ENCODE results near the gene CAVIN3.
"Not testable (repeated sequence)": the region's sequence is repeated elsewhere in the genome, so short reads cannot be mapped to it uniquely, and the experiment has no call there.

The CAVIN3 gene

DNA sequence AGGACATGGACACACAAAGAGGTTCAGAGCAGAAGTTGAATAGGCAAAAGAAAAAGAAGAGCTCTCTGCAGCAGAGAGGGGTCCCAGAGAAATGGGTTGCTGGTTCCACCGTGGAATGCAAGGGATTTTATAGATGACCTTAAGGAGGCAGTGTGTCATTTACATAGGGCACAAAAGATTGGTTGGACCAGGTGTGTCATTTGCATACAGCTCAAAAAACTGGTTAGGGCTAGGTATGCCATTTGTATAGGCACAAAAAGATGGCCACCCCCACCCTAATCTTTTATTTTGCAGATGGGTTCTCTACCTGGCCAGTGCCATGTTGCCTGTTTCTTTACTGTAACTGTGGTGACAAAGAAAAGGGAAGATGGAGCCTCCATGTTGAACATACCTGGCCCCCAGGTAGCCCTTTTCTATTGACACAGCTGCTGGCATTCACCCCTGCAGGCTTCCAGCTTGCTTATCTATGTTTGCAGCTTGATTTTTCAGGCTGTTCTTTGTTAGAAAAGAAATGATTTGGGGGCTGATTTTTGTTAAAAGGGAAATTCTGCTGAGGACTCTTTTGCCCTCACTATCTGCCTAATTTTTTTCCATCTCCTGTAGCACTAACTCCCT is 3.1 kb upstream of the CAVIN3 start:
- no peak for DNase-seq

DNA sequence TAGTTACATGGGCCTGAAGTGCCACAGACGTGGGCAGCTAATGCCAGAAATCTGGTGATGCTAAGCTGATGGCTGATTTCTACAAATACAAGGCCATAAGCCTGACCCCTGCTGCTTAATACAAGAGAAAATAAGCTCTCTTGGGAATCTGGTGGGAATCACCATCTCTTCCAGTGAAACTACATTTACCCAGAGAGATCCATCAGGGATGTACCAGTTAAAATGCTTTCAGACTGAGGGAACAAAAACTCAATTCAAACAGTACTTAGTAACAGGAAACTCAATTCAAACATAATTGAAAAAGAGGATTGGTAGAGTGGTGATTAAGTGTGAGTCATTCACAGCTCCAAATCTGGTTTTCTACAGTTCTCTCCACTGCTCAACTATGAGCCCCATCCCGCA is 1.7 kb upstream of the CAVIN3 start:
- DNase-seq: no peak

DNA sequence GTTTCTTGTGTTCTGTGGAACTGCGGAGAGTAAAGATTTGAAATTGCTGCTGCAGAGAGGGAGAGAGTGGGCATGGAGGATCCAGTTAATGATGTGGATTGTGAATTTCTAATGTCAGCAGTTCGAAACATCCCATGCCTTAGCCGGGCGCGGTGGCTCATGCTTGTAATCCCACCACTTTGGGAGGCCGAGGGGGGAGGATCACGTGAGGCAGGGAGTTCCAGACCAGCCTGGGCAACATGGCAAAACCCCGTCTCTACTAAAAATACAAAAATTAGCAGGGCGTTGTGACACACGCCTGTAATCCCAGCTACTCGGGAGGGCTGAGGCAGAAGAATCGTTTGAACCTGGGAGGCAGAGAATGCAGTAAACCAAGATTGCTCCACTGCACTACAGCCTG is 1.1 kb upstream of the CAVIN3 start:
- no peak for DNase-seq

DNA sequence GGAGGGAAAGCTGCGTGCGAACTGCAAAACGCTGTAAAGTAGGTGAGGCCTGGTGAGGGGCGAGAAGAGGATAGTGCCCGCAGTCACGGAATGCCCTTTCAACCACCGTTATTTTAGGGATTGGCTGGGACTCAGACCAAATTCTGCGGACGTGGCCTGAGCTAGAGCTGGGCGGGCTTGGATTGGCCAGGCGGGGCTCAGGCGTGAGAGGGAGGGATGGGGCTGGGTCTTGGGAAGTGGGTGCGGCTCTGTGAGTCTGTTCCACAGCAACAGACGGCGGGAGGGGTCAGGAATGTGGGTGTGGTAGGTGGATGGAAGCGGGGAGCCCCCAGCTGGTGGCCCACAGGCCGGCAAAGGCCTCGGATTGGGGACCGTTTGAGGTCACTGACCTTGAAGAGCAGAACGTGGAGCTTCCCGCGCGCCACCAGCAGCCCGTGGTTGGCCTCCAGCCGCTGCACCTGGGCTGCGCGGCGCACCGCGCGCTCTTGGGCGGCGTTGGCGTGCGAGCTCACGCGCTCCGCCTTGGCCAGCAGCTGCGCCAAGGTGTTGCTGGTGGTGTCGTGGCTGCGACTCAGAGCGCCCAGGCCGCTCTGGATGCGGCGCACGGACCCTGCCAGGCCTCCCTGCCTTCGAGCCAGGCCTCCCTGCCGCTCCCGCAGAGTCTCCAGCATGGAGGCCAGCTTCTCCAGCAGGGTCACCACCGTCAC is 444 bp downstream of the CAVIN3 start:
- no peak for DNase-seq

- DNase-seq: no peak
These were observed 1.1 kb downstream of the CAVIN3 start for GRCh38 chr11:6319001-6319703.

DNA sequence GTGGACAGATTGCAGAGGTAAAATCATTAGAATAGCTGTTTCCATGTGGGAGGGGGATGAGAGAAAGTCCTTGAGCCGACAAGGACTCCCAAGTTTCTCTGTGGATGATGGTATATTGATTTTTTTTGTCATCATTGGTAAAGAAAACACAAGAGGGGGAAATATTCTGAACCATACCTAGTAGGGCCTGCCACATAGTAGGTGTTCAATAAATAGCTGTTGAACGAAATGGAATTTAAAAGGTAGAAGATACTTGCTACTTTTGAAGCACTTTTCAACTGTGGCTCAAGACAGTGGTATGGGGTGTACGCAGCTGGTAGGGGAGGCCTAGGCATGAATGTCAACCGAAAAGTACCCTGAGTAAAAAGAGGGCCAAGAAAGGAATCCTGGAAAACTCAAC is 2.1 kb downstream of the CAVIN3 start:
- no peak for DNase-seq

GRCh38 chr11:6315811-6316425 is 4.4 kb downstream of the CAVIN3 start:
- no peak for DNase-seq

GRCh38 chr11:6312106-6312505 is 8.2 kb downstream of the CAVIN3 start:
- DNase-seq: no peak

GRCh38 chr11:6307876-6308275 is 12.4 kb downstream of the CAVIN3 start:
- DNase-seq: no peak

DNA sequence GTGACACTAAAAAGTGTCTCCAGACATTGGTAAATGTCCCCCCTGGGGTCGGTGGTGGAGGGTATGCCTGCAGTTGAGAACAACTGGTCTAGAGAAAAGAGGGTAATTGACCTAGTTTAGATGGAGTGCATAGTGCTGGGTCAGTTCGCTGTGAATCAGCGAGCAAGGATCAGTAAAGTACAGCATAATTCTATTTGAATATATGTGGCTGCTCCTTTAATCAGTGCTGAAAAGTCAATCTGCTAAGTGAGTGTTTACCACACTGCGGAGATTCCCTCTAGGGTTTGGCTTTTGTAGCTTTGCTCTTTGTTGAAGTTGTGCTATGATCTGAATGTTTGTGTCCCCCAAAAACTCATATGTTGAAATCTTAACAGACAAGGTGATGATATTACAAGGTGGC is 15.0 kb downstream of the CAVIN3 start:
- no peak for DNase-seq

- no peak for DNase-seq
These were observed 16.6 kb downstream of the CAVIN3 start for GRCh38 chr11:6303661-6304060.

- no peak for DNase-seq
These were observed 19.2 kb downstream of the CAVIN3 start for GRCh38 chr11:6301096-6301495.

- no peak for DNase-seq
These were observed 20.0 kb downstream of the CAVIN3 start for GRCh38 chr11:6300325-6300724.

- no peak for DNase-seq
These were observed 21.7 kb downstream of the CAVIN3 start for GRCh38 chr11:6298605-6299004.

DNA sequence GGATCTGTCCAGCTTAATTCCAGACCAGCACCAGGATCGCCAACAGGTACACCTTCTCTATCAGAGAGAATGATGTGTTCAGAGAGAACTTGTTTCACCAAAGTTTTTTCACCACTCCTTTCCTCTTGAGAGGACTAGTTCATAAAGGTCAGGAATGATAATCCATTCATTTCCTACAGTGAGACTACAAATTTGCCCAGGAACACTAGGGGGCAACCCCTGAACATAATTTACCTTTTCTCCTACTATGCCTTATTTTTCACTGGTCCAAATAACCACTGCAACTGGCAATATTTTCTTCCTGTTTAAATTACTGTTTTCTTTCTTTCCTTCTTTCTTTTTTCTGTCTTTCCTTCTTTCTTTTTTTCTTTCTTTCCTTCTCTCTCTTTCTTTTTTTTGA is 22.5 kb downstream of the CAVIN3 start:
- DNase-seq: no peak

DNA sequence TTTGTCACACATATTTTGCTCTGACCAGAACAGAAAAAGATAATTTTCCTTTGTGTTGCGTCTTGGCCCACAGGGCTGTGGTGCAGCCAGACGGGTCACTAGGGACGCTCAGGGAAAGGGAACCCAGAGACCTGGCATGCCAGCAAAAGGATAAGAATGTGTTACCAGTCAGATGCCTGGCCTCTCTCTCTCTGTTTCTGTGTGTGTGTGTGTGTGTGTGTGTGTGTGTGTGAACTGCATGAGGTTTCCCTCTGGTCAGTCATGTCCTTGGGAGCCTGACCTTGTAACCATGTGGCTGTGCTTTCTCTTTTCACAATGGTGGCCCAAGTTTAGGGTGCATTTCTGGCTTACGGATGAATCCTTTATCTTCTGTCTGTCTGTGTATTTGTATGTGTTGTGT is 35.3 kb downstream of the CAVIN3 start:
- no peak for DNase-seq

DNA sequence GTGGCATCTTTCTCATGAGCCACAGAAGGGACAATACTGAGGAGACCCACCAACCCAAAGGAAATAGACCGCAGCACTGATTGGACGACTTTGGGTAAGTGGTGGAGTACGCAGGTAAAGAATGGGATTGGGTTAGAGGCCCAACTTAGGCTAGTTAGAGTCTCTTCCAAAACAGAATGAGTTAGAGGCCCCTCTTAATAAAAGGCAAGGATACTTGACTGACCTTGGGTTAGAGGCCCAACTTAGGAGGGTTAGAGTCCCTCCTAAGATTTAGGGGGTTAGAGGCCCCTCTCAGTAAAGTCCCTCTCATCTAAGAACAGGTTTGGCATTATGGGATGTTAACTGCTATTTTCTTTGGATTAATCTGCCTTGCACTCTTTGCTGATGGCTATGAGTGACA is 36.1 kb downstream of the CAVIN3 start:
- DNase-seq: no peak

GRCh38 chr11:6283453-6284023 is 36.8 kb downstream of the CAVIN3 start:
- no peak for DNase-seq

DNA sequence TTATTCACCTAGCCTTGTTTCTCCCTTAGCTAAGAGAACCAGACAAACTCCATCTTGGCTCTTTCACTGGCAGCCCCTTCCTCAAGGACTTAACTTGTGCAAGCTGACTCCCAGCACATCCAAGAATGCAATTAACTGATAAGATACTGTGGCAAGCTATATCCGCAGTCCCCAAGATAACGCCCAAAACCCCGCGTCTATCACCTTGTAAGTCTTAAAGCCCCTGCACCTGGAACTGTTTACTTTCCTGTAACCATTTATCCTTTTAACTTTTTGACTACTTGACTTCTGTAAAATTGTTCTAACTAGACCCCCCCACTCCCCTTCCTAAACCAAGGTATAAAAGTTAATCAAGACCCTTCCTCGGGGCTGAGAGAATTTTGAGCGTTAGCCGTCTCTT is 39.5 kb downstream of the CAVIN3 start:
- not testable (repeated sequence) for DNase-seq

- no peak for DNase-seq
These were observed 47.1 kb downstream of the CAVIN3 start for GRCh38 chr11:6273188-6273587.

GRCh38 chr11:6271598-6271997 is 48.7 kb downstream of the CAVIN3 start:
- no peak for DNase-seq

- no peak for DNase-seq
These were observed 49.6 kb downstream of the CAVIN3 start for GRCh38 chr11:6270584-6271246.

- no peak for DNase-seq
These were observed 50.3 kb downstream of the CAVIN3 start for GRCh38 chr11:6269994-6270393.

Measured in NK-92 treated with Interleukin-12 subunit alpha and Interleukin-12 subunit beta, amount 100 ng/mL, for 24 hours (cell line).